NCI-H1105 treated with DMSO at 0.1 percent for 48 hours (cell line): ENCODE results near the gene ING5.

Experiments
- DNase-seq: peaks from one replicate; lab custom pipeline; 2025; lab: John Stamatoyannopoulos, UW

ING5 gene

GRCh38 chr2:241672243-241673188, 29.3 kb upstream of the ING5 start:
- DNase-seq = no peak

GRCh38 chr2:241673189-241673663, 28.6 kb upstream of the ING5 start:
- DNase-seq = no peak

- no peak for DNase-seq
Observed at GRCh38 chr2:241673797-241674725, 27.8 kb upstream of the ING5 start.

- DNase-seq = no peak
Observed at GRCh38 chr2:241675885-241676284, 26.0 kb upstream of the ING5 start.

GRCh38 chr2:241676665-241677064, 25.2 kb upstream of the ING5 start:
- DNase-seq = no peak

GRCh38 chr2:241677392-241677791, 24.4 kb upstream of the ING5 start:
- no peak for DNase-seq

- DNase-seq = no peak
Observed at GRCh38 chr2:241678307-241678706, 23.5 kb upstream of the ING5 start.

- no peak for DNase-seq
Observed at GRCh38 chr2:241678784-241679540, 22.9 kb upstream of the ING5 start.

GRCh38 chr2:241680044-241680443, 21.8 kb upstream of the ING5 start:
- no peak for DNase-seq

GRCh38 chr2:241680827-241681599, 20.8 kb upstream of the ING5 start:
- DNase-seq = no peak

GRCh38 chr2:241686324-241686649, 15.6 kb upstream of the ING5 start:
- DNase-seq = no peak

GRCh38 chr2:241686650-241687425, 15.0 kb upstream of the ING5 start, which contains the start of gene DTYMK:
DTYMK (minus strand) TSS chr2:241686815; CDS start chr2:241686783, 32 bp downstream.
- peak; percentile 92 for DNase-seq

- DNase-seq = no peak
Observed at GRCh38 chr2:241689306-241689705, 12.5 kb upstream of the ING5 start.

GRCh38 chr2:241690202-241690717, 11.6 kb upstream of the ING5 start:
- DNase-seq = no peak

GRCh38 chr2:241692448-241692847, 9.4 kb upstream of the ING5 start:
- DNase-seq = no peak

- no peak for DNase-seq
Observed at GRCh38 chr2:241695651-241696050, 6.2 kb upstream of the ING5 start.

- DNase-seq = peak; percentile 85
Observed at GRCh38 chr2:241701149-241701398, 765 bp upstream of the ING5 start.

- DNase-seq = peak; percentile 71
Observed at GRCh38 chr2:241702155-241703031, 554 bp downstream of the ING5 start.

- DNase-seq = peak; percentile 1
Observed at GRCh38 chr2:241703032-241703604, 1.3 kb downstream of the ING5 start.
